Inferior parietal cortex (tissue), 1 donor: ENCODE data around the gene PCMT1.
A peak's percentile ranks its signal among the peaks of the same experiment; 100 is the strongest.
"Not testable (repeated sequence)": the region's sequence is repeated elsewhere in the genome, so short reads cannot be mapped to it uniquely, and the experiment has no call there.

Experiments
- DNase-seq: peaks from one replicate; pipeline ENCODE4 v3.0.0-alpha.2; 2016; ENCODE audit errors: extremely low spot score

PCMT1 gene

DNA sequence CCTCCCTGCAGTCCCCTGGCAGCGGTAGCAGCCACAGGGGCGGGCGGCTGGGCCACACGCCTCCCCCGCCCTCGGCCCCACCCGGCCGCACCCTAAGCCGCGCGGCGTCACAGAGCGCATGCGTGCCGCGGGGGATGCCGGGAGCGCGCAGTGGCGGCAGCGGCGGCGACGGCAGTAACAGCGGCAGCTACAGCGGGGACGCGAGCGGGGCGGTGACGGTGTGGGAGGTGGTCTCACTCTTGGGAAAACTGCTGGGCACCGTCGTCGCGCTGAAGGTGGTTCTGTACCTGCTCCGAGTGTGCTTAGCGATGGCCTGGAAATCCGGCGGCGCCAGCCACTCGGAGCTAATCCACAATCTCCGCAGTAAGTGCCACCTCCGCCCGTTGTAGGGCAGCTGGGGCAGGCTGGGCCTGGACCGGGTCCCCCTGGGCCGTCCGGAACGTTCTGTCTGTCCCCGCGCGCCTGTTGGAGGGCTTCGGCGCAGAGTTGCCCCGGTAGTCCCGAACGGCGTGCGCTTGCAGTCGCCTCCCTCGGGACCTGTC lies at the start of gene PCMT1:
PCMT1 (plus strand) TSS at position 148 of the 542 bp plus-strand sequence; CDS start at position 309, 161 bp downstream.
- peak; percentile 93 for DNase-seq

DNA sequence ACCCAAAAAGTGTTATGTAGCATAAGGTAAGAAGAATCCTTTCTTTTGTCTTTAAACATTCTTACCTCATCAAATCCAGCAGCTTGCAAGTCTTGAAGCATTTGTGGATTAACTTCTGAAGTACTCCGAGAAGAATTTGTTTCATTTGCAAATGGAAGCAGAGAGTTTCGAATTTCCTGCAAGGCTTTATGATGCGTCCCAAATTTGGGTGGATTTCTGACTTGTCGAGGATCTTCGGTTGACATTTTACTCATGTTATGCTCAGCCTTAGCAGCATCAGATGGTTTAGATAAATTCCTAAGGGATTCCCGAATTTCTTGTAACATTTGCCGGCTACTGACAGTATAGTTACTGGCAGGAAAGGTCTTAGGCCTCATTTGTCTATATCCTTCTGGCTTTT lies 47.8 kb upstream of the PCMT1 start:
- no peak for DNase-seq

DNA sequence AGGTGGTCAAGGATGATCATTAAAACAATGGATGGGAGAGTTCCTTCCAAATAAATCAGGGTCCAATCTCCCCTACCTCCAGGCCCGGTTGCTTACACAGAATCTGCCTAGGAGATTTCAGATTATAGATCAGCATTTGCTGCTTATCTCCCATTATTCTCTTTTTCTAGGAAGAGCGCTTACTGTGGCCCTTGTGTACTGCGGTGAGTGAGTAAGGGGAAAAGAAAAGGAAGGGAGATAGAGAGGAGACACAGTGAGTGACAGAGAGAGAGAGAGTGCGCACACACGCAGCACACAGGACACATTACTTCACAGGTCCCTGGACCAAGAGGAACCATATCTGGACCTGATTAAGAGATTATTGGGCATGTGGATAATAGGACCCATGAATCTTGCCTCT lies 37.8 kb upstream of the PCMT1 start:
- DNase-seq, result no peak

DNA sequence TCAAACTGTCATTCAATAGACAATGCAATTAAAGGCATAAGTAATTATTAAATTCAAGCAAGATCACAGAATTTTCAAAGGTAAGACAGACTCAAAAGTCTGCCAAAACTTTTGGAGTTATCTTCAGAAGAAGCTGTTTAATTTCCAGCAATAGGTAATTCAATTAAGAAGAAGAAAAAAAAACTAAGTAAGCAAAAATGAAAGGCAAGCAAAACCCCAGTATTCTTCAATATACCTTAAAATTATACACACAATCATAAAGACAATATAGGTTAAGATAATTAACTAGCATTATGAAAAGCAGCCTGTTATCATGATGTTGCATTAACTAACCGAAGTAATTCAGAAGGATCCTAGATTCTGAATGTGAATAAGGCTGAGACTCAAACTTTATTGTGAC lies 35.1 kb upstream of the PCMT1 start:
- DNase-seq, result no peak

DNA sequence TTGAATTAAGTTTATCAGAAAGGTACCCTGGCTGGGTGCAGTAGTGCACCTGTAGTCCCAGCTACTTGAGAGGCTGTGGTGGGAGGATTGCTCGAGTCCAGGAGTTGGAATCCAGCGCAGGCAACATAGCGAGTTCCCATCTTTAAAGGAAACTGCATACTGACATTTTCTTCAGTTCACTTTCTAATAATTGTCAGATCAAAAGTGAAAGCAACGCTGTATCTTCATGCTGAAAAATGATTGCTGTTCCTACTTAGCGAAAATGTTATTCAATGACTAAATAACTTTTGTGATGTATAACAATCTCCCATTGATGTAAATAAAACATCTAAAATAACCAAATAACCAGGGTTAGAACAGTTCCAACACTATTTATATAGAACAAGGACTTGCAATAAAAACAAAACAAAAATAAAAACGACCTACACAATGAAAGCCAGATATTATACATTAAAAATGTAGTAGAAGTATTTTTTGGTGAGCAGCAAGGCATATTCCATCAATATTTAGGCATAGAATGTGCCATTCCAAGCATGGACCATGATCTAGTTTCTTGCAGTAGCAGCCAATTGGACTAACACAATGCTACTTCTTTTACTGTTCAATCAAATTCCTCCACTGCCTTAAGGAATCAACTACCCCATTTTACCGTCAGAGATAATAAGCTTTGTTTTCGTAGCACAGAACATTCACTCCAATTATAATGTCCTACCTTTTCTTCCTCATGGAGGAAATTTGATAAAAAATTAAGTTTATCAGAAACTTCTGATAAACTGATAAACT lies 33.2 kb upstream of the PCMT1 start:
- DNase-seq, result no peak

DNA sequence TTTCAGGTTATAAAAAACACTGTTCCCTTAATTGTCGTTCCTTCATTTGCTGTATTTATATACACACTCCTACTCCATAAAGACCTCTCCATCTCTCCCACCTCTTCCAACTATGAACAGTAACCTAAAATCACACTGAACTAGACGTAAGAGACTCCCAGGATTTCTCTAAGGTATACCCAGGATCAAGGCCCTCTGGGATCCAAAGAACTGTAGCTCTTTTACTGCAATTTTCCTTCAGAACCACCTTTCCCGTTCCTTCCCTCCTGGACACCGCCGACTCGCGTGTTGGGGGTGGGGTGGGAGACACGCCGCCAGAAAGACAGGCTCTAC lies 32.3 kb upstream of the PCMT1 start:
- DNase-seq, result peak; percentile 56

GRCh38 chr6:149717588-149718458 lies 31.7 kb upstream of the PCMT1 start, which contains the start of gene LATS1:
Gene LATS1, minus strand, starts transcription at chr6:149718101. Its CDS starts 15,975 bp downstream, at chr6:149702126.
- DNase-seq, result peak; percentile 91

DNA sequence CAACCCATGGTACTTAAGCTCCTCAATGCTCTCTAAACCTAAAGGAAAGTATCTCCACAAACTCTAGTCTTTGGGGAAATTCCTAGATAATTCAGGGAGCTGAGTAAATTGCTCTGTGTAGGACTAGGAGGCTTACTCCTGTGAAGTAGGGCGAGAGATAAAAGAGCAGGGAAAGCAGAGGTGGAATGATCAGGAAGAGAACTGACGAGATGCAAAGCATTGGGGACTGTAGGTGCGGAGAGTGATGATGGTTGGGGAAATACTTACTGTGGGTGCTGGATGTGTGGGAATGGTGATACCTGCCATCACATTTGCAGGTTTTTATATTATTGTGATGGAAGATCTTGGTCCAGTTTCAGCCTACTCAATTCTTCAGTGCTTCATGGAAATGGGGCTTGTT lies 30.0 kb upstream of the PCMT1 start:
- no peak for DNase-seq

DNA sequence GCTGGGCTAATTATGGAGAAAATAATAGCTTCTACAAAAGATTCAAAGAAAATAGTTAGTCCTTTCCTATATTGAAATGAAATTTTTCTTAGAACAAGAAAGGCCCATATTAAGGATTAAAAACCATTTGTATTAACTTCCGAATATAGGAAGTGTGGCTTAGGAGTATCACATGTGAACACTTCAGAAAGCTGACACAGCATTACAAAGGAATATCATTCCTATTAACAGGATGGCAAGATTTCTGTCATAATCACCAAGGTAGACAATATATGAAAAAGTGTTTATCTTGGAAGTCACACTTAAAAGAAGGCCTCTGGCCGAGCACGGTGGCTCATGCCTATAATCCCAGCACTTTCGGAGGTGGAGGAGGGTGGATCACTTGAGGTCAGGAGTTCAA lies 26.3 kb upstream of the PCMT1 start:
- no peak for DNase-seq

DNA sequence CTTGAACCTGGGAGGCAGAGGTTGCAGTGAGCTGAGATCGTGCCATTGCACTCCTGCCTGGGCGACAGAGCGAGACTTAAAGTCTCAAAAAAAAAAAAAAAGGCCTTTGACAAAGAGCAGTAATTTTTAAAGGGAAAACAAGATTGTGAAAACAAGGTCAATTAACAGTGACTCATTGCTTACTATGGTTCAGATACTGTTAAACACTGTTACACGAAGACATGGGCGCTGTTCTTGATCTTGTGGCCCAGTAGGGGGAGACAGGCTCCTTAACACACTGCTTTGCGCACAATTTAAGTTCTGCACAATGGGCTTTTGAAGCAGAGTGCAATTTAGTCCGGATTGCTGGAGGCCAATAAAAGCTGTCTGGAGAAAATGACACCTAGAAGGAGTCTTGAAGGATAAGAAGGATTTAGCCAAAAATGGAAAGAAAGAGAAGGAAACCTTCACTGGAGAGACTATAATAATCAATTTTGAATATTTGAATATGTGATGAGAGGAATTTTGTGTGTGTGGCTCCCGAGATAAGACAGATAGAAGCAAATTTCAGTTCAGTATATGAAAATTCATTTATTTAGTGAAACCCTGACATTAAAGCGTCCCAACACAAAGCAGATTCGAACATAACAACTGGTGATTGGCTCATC lies 25.6 kb upstream of the PCMT1 start:
- peak; percentile 84 for DNase-seq

- DNase-seq, result no peak
Measured at GRCh38 chr6:149725785-149726184, 23.8 kb upstream of the PCMT1 start.

GRCh38 chr6:149727793-149728498 lies 21.6 kb upstream of the PCMT1 start:
- DNase-seq, result peak; percentile 12

- peak; percentile 36 for DNase-seq
Measured at GRCh38 chr6:149728499-149729234, 20.9 kb upstream of the PCMT1 start.

GRCh38 chr6:149729824-149730223 lies 19.7 kb upstream of the PCMT1 start:
- DNase-seq, result no peak

DNA sequence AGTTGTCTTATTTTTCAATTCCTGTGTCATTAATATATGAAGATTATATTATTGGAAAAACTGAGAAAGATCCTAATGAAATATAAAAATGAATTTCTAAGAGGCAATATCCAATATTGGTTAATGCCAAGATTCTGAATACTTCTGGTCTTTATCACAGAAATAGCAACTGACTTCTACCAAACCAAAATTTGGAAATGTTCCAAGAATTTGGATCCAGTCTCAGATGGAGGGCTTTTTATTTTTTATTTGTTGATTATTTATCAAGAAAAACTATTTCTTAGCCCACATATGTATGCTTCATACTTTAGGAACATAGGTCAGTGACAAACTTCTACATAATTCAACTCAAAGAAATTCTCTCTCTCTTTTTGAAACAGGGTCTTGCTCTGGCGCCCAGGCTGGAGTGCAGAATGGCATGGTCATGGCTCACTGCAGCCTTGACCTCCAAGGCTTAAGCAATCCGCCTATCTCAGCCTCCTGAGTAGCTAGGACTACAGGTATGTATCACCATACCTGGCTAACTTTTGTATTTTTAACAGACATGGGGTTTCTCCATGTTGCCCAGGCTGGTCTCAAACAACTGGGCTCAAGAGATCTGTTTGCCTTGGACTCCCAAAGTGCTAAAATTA lies 16.3 kb upstream of the PCMT1 start:
- no peak for DNase-seq

- no peak for DNase-seq
Measured at GRCh38 chr6:149734915-149735314, 14.6 kb upstream of the PCMT1 start.

DNA sequence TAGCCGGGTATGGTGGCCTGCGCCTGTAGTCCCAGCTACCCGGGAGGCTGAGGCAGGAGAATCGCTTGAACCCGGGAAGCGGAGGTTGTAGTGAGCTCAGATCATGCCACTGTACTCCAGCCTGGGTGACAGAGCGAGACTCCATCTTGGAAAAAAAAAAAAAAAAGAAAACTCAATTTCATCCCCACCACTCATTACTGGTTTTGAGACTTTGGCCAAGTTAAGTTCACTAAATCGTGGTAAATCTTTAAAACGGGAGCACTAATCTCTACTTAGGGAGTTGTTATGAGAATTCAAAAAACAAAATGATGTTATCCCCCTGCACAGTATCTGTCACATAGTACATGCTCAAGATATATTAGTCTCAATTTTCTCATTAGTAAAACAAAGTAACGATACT lies 4.3 kb upstream of the PCMT1 start:
- DNase-seq, result not testable (repeated sequence)

GRCh38 chr6:149746147-149746946 lies 3.2 kb upstream of the PCMT1 start, which contains the start of gene NUP43:
Gene NUP43, minus strand, starts transcription at chr6:149746529. Its CDS starts 34 bp downstream, at chr6:149746495.
- peak; percentile 97 for DNase-seq

DNA sequence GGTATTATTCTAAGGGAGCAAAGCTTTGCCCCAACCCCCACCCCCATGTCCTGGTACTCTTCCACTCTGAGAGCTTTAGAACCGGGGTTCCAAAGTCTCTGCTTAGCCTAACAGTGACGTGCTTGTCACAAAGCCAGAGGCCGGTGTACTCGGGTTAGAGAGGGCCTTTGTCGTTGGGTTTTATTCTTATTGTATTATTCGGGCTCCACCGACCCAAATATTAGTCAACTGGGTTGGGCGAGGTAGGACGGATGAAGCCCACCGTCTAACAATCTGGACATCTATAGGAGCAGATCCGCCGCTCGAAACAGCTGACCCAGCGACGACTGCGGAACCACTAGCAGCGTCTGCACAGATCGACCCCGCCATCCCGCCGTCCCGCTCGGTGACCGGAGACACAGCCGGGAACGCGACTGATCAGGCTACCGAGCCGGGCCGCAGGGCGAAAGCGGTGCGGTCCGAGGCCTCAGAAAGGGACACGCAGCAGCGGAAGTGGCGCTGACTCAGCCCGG lies 403 bp upstream of the PCMT1 start:
- DNase-seq, result not testable (repeated sequence)
